Measurements from ENCODE around the gene LHX2.

The LHX2 gene

DNA sequence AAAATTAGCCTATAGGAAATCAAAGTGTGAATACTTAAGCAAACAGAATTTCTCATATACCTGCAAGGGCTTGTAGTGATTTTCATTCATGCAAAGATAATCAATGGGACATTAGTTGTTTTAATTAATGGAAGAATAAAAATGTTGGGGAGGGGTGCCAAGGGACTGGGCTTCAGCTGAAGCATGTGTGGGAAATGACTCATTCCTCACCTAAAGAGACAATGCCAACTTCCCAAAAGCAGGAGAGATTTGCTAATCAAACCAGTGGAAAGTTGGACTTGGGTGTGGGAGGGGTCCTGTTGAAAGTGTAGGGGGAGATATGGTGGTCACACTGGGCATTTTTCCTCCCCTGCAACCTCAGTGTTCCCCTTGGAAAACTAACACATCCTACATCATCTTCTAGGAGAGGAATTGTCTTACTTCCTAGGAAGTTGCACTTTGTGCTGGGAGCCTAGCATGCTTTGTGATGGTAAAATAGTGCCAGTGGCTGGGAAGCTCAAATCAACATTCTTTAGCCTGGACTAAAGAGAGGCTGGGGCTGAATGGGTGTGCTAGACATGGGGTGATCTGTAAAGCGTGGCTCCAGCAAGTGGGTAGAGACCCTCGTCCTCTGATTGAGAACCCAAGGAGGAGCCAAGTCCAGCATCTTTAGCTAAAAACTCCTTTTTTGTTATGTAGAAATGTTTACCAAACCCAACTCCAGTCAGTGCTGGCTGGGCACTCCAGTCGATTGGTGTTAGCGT, 6.4 kb upstream of the LHX2 start:
- H3K4me1 ChIP-seq (ENCODE audit: insufficient read depth, low read length): peaks cover 38% of the 10 kb centered on the region

DNA sequence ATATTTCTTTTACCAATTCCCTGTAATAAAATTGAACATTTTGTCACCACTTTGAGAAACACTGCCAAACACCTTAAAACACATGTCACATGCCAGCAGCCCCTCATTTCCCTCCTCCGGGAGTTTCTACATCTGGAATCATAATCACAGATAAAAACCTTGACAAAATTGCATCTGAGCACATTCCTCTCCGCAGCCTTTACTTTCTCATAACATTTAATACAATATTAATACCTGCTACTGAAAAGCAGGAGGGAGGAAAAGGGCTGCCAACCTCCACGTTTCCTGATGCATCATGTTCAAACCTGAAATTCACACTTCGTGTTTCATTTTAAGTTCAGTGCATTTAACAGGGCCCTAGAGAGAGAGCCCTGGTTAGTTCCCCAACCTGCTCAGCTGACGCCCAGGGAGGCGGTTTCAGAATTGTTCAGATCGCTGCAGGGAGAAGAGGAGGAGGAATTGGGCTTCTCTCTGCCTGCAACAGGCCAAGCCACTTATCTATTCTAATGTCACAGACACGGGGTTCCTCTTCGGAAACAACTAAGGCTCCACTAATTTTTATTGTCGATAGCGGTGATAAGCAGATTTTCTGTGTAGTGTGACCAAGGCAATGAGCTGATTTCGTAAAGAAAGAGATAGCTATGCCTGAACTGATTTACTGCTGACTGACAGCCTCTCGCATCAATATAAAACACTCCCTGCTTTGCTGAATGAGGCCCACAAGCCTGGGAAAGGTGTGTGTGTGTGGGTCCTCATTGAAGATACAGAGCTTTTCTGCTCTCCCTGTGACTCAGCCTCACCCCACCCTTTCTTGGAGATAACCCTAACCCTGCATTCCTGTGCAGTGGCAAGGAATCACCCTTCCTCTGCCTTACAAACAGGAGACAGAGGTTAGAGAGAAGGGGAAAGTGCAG, 4.9 kb upstream of the LHX2 start:
- Histone ChIP-seq H3K36me3 (ENCODE audit: insufficient read depth, low read length) (no peaks in the 10 kb centered on the region), H3K9ac (ENCODE audit: low read depth, low read length) (no peak overlapping the region), H3K4me1 (ENCODE audit: insufficient read depth, low read length) (peaks cover 42% of the 10 kb centered on the region), H3K9me3 (ENCODE audit: control insufficient read depth, insufficient read depth, low read length) (no peaks in the 10 kb centered on the region; the same call in 1 of the 2 replicates)

More for the DNA sequence above, 6.4 kb upstream of the LHX2 start:
- Histone ChIP-seq H3K9me3 (ENCODE audit: control insufficient read depth, insufficient read depth, low read length) (no peaks in the 10 kb centered on the region; the same call in 1 of the 2 replicates), H3K9ac (ENCODE audit: low read depth, low read length) (no peak overlapping the region), H3K36me3 (ENCODE audit: insufficient read depth, low read length) (no peaks in the 10 kb centered on the region)

DNA sequence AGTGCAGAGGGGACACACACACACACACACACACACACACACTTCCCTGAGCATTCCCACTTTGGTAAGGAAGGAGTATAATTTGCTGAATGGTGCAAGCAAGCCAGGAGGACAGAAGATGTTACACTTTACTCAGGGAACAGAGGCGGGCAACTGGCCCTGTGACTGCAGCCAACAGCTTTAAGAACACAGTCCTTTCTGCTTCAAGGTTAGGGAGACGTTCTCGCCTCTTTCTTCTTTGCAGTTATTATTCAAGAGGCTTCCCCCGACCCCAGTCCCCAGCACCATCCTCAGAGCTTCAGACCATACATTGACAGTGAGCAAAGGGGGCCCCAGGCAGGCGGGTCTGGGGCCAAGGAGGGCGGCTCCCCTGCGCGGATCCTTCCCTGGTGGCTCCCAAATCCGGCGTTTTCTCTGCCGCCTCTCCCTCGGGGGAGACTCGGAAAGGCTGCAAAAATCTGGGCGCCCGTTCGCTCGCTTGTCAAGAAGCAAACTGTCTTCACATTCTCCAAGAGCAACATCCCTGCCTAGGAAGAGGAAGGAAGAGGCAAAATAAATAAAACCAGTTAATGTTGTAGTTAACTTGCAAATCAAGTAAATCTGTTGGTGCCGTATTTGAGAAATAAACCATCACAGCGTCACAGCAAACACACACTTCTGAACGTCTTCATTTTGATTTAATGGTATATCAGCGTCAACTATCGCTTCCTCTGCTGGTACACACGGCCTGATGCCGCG, 3.8 kb upstream of the LHX2 start:
- Histone ChIP-seq H3K36me3 (ENCODE audit: insufficient read depth, low read length) (no peaks in the 10 kb centered on the region), H3K9me3 (ENCODE audit: control insufficient read depth, insufficient read depth, low read length) (no peaks in the 10 kb centered on the region; the same call in 1 of the 2 replicates), H3K4me1 (ENCODE audit: insufficient read depth, low read length) (peaks cover 42% of the 10 kb centered on the region), H3K9ac (ENCODE audit: low read depth, low read length) (peak overlapping the region; percentile 57; the same call in 1 of the 2 replicates)

DNA sequence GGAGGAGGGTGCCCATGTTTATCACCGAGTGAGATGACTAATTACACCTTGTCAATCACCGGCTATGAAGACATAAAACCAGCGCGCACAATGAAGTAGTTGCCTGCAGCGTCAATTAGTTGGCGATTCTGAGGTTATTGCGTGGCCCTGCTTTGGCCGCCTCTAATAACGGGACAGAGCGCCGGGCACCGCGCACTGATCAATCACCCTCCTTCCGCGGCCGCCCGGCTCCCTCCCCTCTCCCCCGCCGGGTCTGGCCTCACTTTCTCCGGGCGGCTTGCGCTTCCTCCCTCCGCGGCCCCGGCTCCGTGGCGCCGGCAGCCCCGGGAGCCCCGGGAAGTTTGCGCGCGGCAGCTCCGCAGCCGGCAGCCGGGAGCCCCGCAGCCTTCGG, 3.3 kb upstream of the LHX2 start:
- Histone ChIP-seq H3K9me3 (ENCODE audit: control insufficient read depth, insufficient read depth, low read length) (no peaks in the 10 kb centered on the region; the same call in 1 of the 2 replicates), H3K9ac (ENCODE audit: low read depth, low read length) (peak overlapping the region; percentile 57; the same call in 1 of the 2 replicates), H3K4me1 (ENCODE audit: insufficient read depth, low read length) (peaks cover 42% of the 10 kb centered on the region), H3K36me3 (ENCODE audit: insufficient read depth, low read length) (no peaks in the 10 kb centered on the region)

DNA sequence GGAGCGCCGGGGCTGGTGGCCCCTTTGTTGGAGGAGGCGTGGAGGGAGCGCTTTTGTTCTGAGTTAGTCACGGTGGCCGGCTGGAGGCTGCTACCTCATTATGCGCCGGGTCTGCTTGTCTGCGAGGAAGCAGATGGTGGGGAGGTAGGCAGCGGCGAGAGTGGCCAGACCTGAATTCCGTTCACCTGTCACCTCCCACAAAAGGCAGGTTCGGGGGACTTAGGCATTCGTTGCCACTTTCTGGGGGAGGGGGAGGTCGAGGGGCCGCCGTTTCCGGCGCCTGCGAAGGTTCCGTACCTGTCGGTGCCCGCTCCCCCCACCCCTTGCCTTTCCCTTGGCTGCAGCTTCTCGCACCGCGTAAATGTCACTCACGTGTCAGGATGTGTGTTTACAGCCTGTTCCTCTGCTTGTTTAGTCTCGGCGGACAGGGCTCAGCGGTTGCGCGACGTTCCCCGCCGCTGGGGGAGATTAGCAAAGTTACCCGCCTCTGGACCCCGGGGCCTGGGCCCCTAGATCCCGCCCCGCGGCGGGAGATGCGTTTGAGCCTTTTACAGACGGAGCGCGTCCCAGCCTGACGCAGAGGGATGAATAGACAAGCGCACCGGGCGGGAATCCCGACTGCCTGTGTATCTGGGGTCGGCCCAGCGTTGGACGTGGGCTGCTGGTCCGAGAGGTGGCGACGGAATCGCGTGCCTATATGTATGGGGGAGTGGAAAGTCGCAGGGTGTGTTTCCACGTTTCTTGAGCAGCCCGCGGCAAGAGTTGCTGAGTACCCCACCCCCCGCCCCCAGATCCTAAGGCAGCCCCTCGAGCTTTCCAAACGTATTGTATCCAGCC, 2.7 kb upstream of the LHX2 start:
- peaks cover 42% of the 10 kb centered on the region for H3K4me1 ChIP-seq (ENCODE audit: insufficient read depth, low read length)
- peak overlapping the region; percentile 57; the same call in 1 of the 2 replicates for H3K9ac ChIP-seq (ENCODE audit: low read depth, low read length)
- H3K9me3 ChIP-seq (ENCODE audit: control insufficient read depth, insufficient read depth, low read length): no peaks in the 10 kb centered on the region; the same call in 1 of the 2 replicates
- no peaks in the 10 kb centered on the region for H3K36me3 ChIP-seq (ENCODE audit: insufficient read depth, low read length)

DNA sequence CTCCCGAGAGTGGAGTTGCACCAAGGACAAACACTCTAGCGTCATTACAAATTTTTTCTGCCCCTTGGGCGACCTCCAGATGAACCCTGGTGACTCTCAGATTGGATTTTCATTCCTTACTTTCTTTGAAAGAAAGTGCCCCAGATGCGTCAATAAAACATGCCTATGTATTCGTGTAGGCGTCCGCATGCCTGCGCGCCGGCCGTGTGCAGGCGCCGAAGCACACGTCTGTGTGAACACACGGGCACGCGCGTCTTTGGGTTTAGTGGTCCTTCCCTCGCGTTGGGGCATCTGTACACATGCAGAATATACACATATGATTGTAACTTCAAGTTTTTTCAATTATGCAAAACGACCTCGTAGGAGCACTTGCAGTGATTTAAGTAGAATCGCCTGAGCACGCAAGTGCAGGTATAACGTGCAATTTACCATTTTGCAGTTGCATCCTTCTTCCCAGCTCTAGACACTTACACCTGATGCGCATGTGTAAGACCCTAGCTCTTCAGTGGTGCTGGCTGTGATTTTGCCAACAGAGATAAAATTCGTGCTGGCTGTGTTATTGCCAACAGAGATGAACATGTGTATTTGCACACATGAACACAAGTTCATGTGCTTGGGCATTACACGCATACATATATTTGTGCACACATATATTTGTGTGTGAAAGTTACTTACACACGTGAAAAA, 1.9 kb upstream of the LHX2 start:
- Histone ChIP-seq H3K9ac (ENCODE audit: low read depth, low read length) (peak overlapping the region; percentile 57; the same call in 1 of the 2 replicates), H3K4me1 (ENCODE audit: insufficient read depth, low read length) (peaks cover 37% of the 10 kb centered on the region), H3K9me3 (ENCODE audit: control insufficient read depth, insufficient read depth, low read length) (no peaks in the 10 kb centered on the region; the same call in 1 of the 2 replicates), H3K36me3 (ENCODE audit: insufficient read depth, low read length) (no peaks in the 10 kb centered on the region)

DNA sequence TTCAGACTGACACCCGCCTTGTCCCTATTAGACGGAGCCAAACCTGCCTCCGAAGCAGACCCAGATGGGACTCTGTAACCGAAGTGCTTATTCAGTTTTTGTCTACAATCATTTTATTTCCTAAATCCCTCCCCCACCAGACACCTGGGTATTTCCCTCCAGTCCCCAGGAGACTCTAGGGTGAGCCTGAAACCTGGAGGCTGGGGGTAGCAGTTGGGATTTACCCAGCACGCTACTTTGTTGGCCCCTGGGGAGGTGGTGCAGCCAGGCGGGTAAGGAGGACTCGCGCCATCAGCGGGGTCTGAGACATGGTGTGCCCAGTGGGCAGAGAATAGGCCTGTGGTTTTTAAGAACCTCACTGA, 1.3 kb upstream of the LHX2 start:
- no peak overlapping the region; the same call in 1 of the 2 replicates for H3K9ac ChIP-seq (ENCODE audit: low read depth, low read length)
- no peaks in the 10 kb centered on the region; the same call in 1 of the 2 replicates for H3K9me3 ChIP-seq (ENCODE audit: control insufficient read depth, insufficient read depth, low read length)
- no peaks in the 10 kb centered on the region for H3K36me3 ChIP-seq (ENCODE audit: insufficient read depth, low read length)
- peaks cover 32% of the 10 kb centered on the region for H3K4me1 ChIP-seq (ENCODE audit: insufficient read depth, low read length)

DNA sequence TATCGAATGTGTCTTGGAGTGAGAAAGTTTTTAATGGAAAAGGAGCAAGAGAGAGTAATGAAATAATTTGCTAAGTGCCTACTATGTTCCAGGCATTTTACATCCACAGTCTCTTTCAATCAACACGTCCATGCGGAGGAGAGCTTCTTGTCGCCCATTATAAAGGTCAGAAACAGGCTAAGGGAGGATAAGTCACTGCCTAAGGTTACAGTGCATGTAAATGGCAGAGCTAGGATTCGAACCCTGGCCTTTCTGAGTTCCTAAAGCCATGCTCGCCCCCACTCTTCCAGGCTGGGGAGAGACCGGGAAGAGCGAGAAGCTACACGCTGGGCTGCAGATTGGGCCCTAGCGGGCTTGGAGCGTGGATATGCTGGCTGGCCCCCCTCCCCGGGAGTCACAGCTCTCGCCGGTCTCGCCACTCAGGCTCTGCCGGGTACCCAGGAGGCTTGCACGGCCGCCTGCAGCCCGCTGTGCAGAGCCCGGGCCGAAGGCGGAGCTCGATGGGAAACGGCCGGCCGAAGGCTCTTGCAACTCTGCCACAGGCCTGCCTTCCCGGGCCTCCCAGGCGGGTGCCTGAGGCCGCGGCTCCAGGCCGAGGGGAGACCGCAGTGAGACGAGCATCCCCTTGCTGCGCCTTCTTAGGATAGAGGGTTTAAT, 775 bp upstream of the LHX2 start:
- peaks cover 27% of the 10 kb centered on the region for H3K4me1 ChIP-seq (ENCODE audit: insufficient read depth, low read length)
- H3K36me3 ChIP-seq (ENCODE audit: insufficient read depth, low read length): no peaks in the 10 kb centered on the region
- H3K9me3 ChIP-seq (ENCODE audit: control insufficient read depth, insufficient read depth, low read length): no peaks in the 10 kb centered on the region; the same call in 1 of the 2 replicates
- peak overlapping the region; percentile 11; the same call in 1 of the 2 replicates for H3K9ac ChIP-seq (ENCODE audit: low read depth, low read length)

DNA sequence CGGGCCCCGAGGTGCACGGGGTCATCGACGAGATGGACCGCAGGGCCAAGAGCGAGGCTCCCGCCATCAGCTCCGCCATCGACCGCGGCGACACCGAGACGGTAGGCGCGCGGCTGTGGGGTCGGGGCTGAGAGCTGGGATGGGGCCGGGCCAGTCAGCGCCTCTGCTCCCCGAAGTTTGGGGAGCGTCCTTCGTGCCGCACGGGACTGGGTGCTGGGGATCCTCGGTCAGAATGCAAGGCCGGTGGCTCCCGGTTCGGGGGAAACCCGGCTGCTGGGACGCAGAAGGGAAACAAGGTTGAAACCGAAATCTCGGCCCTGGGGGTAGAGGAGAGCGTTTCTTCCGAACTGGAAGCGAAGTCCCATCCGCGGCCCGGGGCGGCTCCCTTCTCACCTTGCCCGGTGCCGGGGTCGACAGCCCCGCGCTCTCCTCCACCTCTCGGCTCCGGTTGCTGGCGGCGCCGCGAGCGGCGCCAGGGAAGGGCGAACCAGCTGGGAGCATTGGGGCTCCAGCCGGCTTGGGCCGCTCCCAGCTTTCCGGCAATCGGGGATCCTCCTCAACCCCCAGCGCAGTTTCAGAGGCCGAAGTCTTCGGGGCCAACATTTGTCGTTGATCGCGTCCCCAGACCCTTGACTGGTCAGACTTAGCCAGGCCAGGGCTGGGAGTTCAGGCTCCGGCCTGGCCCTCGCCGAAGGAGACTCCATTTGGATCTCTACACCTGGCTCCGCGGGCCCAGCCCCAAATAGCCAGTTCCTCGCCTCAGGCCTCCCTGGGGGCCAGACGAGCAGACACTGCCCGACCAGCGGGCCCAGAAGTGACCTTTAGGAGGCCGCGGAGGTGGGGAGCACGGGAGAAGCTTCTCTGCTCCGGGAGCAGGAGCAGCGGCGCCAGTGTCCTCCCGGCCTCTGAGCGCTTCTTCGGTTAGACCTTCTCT, 1.1 kb downstream of the LHX2 start:
- Histone ChIP-seq H3K4me1 (ENCODE audit: insufficient read depth, low read length) (peaks cover 14% of the 10 kb centered on the region), H3K36me3 (ENCODE audit: insufficient read depth, low read length) (no peaks in the 10 kb centered on the region), H3K9ac (ENCODE audit: low read depth, low read length) (peak overlapping the region; percentile 37), H3K9me3 (ENCODE audit: control insufficient read depth, insufficient read depth, low read length) (no peaks in the 10 kb centered on the region; the same call in 1 of the 2 replicates)

DNA sequence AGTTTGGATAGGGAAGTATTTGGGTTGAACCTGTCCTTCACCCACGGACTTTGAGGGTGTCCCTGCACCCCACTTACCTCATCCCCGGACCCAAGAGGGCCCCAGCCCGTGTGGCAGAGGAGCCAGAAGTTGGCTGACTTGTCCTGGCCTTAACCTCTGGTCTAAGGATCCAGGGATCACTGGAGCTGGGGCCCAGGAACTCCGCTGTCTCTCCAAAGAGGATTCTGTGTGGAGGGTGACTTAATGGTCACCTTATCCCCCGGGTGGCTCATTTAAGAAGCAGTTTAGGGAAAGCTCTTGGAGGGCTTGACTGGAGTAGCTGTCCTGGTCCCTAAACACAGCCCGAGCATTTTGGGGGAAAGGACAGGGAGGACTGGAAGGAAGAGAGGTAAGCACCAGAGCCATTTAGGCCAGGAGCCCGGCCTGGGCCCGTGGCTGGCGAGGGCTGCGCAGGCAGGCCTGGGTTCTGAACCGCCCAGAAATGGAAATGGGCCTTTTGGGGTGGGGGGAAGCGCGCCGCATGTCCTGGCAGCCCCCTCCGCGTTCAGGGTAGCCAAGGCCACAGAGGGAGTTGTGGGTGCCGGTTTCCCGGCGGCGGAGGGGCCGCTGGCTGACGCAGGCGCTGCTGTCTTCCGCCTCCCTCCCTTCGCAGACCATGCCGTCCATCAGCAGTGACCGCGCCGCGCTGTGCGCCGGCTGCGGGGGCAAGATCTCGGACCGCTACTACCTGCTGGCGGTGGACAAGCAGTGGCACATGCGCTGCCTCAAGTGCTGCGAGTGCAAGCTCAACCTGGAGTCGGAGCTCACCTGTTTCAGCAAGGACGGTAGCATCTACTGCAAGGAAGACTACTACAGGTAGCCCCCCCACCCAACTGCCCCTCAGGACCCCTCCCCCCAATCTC, 2.0 kb downstream of the LHX2 start:
- Histone ChIP-seq H3K4me1 (ENCODE audit: insufficient read depth, low read length) (peaks cover 13% of the 10 kb centered on the region), H3K9me3 (ENCODE audit: control insufficient read depth, insufficient read depth, low read length) (no peaks in the 10 kb centered on the region; the same call in 1 of the 2 replicates), H3K36me3 (ENCODE audit: insufficient read depth, low read length) (no peaks in the 10 kb centered on the region), H3K9ac (ENCODE audit: low read depth, low read length) (peak overlapping the region; percentile 16; the same call in 1 of the 2 replicates)

Measured in ES-I3 (cell line).